SK-N-SH treated with all-trans-retinoic acid at 6 μM for 48 hours (cell line): ENCODE data around the gene LY86.

ENCODE experiments used
- ATAC-seq: fragments of 200-7000 bp; cut with Tn5 transposase; 3 replicates; pipeline ENCODE4 v1.9.1; 2020; ENCODE audit warnings: mild to moderate bottlenecking, moderate library complexity
- ARNTL ChIP-seq: fragments of 450-650 bp; formaldehyde crosslinking; IDR thresholded peaks from 2 replicates; pipeline ENCODE4 v1.5.0; 2020; ENCODE audit warnings: low read depth, mild to moderate bottlenecking, moderate library complexity, borderline replicate concordance
- BACH2 ChIP-seq: fragments of 250-450 bp; sonication (Bioruptor Pico); IDR thresholded peaks from 2 replicates; pipeline ENCODE4 v1.9.0; 2021; ENCODE audit warnings: mild to moderate bottlenecking, borderline replicate concordance
- CSDC2 ChIP-seq: fragments of 250-450 bp; sonication (Bioruptor Pico); IDR thresholded peaks from 2 replicates; pipeline ENCODE4 v1.5.0; 2020; ENCODE audit warnings: mild to moderate bottlenecking, moderate library complexity
- ESRRG ChIP-seq: fragments of 250-450 bp; sonication (Bioruptor Pico); IDR thresholded peaks from 2 replicates; pipeline ENCODE4 v1.6.1; 2021; ENCODE audit warnings: mild to moderate bottlenecking
- GLIS3 ChIP-seq: fragments of 250-450 bp; sonication (Bioruptor Pico); IDR thresholded peaks from 2 replicates; pipeline ENCODE4 v1.5.0; 2020; ENCODE audit warnings: mild to moderate bottlenecking, moderate library complexity
- ISL1 ChIP-seq: fragments of 250-450 bp; sonication (Bioruptor Pico); IDR thresholded peaks from 2 replicates; pipeline ENCODE4 v2.1.2; 2022; ENCODE audit warnings: mild to moderate bottlenecking, moderate library complexity
- OSR1 ChIP-seq: fragments of 250-450 bp; sonication (Bioruptor Pico); IDR thresholded peaks from 2 replicates; pipeline ENCODE4 v1.8.0; 2022; ENCODE audit warnings: moderate library complexity, mild to moderate bottlenecking, inconsistent platforms
- PATZ1 ChIP-seq: fragments of 250-450 bp; sonication (Bioruptor Pico); IDR thresholded peaks from 2 replicates; pipeline ENCODE4 v1.8.0; 2020; ENCODE audit warnings: mild to moderate bottlenecking, moderate library complexity, borderline replicate concordance
- PPARA ChIP-seq: fragments of 250-450 bp; sonication (Bioruptor Pico); IDR thresholded peaks from 2 replicates; pipeline ENCODE4 v1.5.0; 2020; ENCODE audit warnings: mild to moderate bottlenecking, borderline replicate concordance
- RARB ChIP-seq: fragments of 250-450 bp; sonication (Bioruptor Pico); IDR thresholded peaks from 2 replicates; pipeline ENCODE4 v1.8.0; 2021; ENCODE audit warnings: mild to moderate bottlenecking, moderate library complexity
- SNAI2 ChIP-seq: fragments of 250-450 bp; sonication (Bioruptor Pico); IDR thresholded peaks from 2 replicates; pipeline ENCODE4 v1.5.0; 2020; ENCODE audit warnings: mild to moderate bottlenecking, moderate library complexity
- TCF4 ChIP-seq: fragments of 250-450 bp; sonication (Bioruptor Pico); IDR thresholded peaks from 2 replicates; pipeline ENCODE4 v1.8.0; 2021; ENCODE audit warnings: mild to moderate bottlenecking, moderate library complexity, borderline replicate concordance
- TOX ChIP-seq: fragments of 250-450 bp; sonication (Bioruptor Pico); IDR thresholded peaks from 2 replicates; pipeline ENCODE4 v1.8.0; 2021; ENCODE audit warnings: mild to moderate bottlenecking, moderate library complexity, borderline replicate concordance
- ZC3H10 ChIP-seq: fragments of 250-450 bp; sonication (Bioruptor Pico); IDR thresholded peaks from 2 replicates; pipeline ENCODE4 v1.5.1; 2021; ENCODE audit warnings: mild to moderate bottlenecking, moderate library complexity
- ZFP3 ChIP-seq: fragments of 250-450 bp; sonication (Bioruptor Pico); IDR thresholded peaks from 2 replicates; pipeline ENCODE4 v1.5.0; 2020; ENCODE audit warnings: mild to moderate bottlenecking, moderate library complexity
- ZFP30 ChIP-seq: fragments of 450-650 bp; formaldehyde crosslinking; IDR thresholded peaks from 2 replicates; pipeline ENCODE4 v1.5.0; 2022; ENCODE audit warnings: mild to moderate bottlenecking, moderate library complexity
- ZNF565 ChIP-seq: fragments of 450-650 bp; formaldehyde crosslinking; conservative IDR thresholded peaks from 2 replicates; pipeline ENCODE4 v1.5.0; 2020; ENCODE audit warnings: low read depth, mild to moderate bottlenecking, moderate library complexity
- ZNF70 ChIP-seq: fragments of 450-650 bp; formaldehyde crosslinking; IDR thresholded peaks from 2 replicates; pipeline ENCODE4 v1.5.0; 2020; ENCODE audit warnings: mild to moderate bottlenecking, moderate library complexity
- ZNF8 ChIP-seq: fragments of 450-650 bp; formaldehyde crosslinking; IDR thresholded peaks from 2 replicates; pipeline ENCODE4 v1.5.0; 2020; ENCODE audit warnings: mild to moderate bottlenecking, moderate library complexity
- TF ChIP-seq, protein P1 (sequence below): fragments of 250-450 bp; sonication (Bioruptor Pico); IDR thresholded peaks from 2 replicates; pipeline ENCODE4 v1.8.0; 2021; ENCODE audit warnings: low read depth, mild to moderate bottlenecking, moderate library complexity, borderline replicate concordance
- TF ChIP-seq, protein P2 (sequence below): fragments of 250-450 bp; sonication (Bioruptor Pico); IDR thresholded peaks from 2 replicates; pipeline ENCODE4 v1.5.1; 2021; ENCODE audit warnings: mild to moderate bottlenecking, moderate library complexity
- TF ChIP-seq, protein P3 (sequence below): fragments of 250-450 bp; sonication (Bioruptor Pico); IDR thresholded peaks from 2 replicates; pipeline ENCODE4 v1.5.1; 2020; ENCODE audit warnings: low read depth, mild to moderate bottlenecking, moderate library complexity

LY86 gene

GRCh38 chr6:6600875-6601274, 12.4 kb downstream of the LY86 start:
- TF ChIP-seq ARNTL, result no peak
- no peak for TF ChIP-seq ZNF565 (CRISPR knock-in tag)
- no peak for TF ChIP-seq ZFP3 (CRISPR knock-in tag)
- no peak for ATAC-seq

DNA sequence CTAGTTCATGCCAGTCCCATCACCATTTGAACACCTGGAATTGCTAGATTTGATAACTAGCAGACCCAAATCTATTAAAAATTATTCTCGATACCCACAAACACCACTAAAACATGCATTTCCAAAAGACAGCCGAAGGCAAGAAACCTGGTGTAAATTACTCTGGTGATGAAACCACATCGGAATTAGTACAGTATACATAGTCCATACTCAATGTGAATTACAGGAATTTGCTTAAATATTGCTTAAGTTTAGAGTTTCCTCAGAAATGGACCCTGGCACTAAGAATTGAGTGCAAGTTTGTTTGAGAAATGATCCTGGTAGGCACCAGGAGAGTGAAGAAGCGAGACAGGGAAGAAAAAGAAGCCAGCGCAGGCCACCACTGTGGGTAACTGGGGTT, 13.7 kb downstream of the LY86 start:
- no peak for ATAC-seq
- TF ChIP-seq PPARA (CRISPR knock-in tag), result no peak
- no peak for TF ChIP-seq TOX
- TF ChIP-seq SNAI2 (CRISPR knock-in tag), result no peak
- TF ChIP-seq PATZ1 (CRISPR knock-in tag), result no peak
- TF ChIP-seq GLIS3 (CRISPR knock-in tag), result no peak
- no peak for TF ChIP-seq ISL1 (CRISPR knock-in tag)
- no peak for TF ChIP-seq ZFP3 (CRISPR knock-in tag)
- no peak for TF ChIP-seq ZFP30
- no peak for TF ChIP-seq OSR1 (CRISPR knock-in tag)
- TF ChIP-seq, protein P1, sequence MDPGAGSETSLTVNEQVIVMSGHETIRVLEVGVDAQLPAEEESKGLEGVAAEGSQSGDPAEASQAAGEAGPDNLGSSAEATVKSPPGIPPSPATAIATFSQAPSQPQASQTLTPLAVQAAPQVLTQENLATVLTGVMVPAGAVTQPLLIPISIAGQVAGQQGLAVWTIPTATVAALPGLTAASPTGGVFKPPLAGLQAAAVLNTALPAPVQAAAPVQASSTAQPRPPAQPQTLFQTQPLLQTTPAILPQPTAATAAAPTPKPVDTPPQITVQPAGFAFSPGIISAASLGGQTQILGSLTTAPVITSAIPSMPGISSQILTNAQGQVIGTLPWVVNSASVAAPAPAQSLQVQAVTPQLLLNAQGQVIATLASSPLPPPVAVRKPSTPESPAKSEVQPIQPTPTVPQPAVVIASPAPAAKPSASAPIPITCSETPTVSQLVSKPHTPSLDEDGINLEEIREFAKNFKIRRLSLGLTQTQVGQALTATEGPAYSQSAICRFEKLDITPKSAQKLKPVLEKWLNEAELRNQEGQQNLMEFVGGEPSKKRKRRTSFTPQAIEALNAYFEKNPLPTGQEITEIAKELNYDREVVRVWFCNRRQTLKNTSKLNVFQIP (CRISPR knock-in tag), result no peak
- no peak for TF ChIP-seq ZNF8
- no peak for TF ChIP-seq ARNTL
- no peak for TF ChIP-seq BACH2
- no peak for TF ChIP-seq RARB (CRISPR knock-in tag)
- no peak for TF ChIP-seq ESRRG (CRISPR knock-in tag)
- TF ChIP-seq, all 23 proteins: peak for 0

DNA sequence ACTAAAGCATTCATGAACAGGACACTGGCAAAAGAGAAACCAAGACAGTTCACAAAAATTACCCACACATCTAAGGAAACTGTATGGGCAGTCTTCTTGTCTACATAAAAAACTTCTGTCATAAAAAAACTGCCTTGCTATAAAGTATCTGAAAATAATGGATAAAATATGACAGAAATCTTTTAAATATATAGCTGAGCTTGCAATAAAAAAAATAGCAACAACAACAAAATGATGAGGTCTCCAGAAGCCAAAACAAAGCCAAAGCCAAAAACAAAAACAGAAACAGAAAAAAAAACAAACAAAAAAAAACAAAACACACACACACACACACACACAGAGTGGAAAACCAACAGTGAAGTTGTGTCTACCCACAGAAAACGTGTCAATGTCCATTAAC, 14.8 kb downstream of the LY86 start:
- ATAC-seq, result no peak
- TF ChIP-seq PATZ1 (CRISPR knock-in tag) (no peak), ZFP3 (CRISPR knock-in tag) (no peak), SNAI2 (CRISPR knock-in tag) (no peak), ZNF8 (no peak)

GRCh38 chr6:6604015-6604414, 15.5 kb downstream of the LY86 start:
- TF ChIP-seq ARNTL, result no peak
- no peak for TF ChIP-seq CSDC2 (CRISPR knock-in tag)
- TF ChIP-seq, protein P2, sequence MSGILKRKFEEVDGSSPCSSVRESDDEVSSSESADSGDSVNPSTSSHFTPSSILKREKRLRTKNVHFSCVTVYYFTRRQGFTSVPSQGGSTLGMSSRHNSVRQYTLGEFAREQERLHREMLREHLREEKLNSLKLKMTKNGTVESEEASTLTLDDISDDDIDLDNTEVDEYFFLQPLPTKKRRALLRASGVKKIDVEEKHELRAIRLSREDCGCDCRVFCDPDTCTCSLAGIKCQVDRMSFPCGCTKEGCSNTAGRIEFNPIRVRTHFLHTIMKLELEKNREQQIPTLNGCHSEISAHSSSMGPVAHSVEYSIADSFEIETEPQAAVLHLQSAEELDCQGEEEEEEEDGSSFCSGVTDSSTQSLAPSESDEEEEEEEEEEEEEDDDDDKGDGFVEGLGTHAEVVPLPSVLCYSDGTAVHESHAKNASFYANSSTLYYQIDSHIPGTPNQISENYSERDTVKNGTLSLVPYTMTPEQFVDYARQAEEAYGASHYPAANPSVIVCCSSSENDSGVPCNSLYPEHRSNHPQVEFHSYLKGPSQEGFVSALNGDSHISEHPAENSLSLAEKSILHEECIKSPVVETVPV (CRISPR knock-in tag), result no peak
- ATAC-seq, result no peak

DNA sequence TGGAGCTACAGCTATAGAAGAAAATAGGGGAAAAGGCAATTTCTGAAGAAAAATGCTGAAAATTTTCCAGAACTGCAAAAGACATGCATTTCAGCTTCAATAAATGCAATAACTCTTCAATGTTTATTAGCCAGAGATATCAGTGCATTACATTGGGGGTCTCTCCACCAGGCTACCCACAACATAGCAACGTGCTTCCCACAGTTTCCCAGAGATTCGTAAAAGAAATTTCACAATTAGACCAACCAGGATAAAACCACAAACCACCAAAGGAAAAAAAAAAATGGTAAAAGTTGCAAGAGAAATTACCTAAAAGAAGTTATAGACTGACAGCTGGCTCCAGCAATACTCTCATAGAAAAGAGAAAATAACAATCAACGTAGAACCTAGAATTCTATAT, 16.0 kb downstream of the LY86 start:
- TF ChIP-seq ZFP3 (CRISPR knock-in tag), result no peak
- no peak for TF ChIP-seq ESRRG (CRISPR knock-in tag)
- TF ChIP-seq ZC3H10, result no peak
- no peak for TF ChIP-seq GLIS3 (CRISPR knock-in tag)
- TF ChIP-seq, protein P2 (CRISPR knock-in tag), result no peak
- TF ChIP-seq OSR1 (CRISPR knock-in tag), result no peak
- TF ChIP-seq TCF4 (CRISPR knock-in tag), result no peak
- TF ChIP-seq ZNF8, result no peak
- TF ChIP-seq CSDC2 (CRISPR knock-in tag), result no peak
- no peak for TF ChIP-seq ZFP30
- no peak for TF ChIP-seq ZNF70 (CRISPR knock-in tag)
- TF ChIP-seq BACH2, result no peak
- TF ChIP-seq, protein P3, sequence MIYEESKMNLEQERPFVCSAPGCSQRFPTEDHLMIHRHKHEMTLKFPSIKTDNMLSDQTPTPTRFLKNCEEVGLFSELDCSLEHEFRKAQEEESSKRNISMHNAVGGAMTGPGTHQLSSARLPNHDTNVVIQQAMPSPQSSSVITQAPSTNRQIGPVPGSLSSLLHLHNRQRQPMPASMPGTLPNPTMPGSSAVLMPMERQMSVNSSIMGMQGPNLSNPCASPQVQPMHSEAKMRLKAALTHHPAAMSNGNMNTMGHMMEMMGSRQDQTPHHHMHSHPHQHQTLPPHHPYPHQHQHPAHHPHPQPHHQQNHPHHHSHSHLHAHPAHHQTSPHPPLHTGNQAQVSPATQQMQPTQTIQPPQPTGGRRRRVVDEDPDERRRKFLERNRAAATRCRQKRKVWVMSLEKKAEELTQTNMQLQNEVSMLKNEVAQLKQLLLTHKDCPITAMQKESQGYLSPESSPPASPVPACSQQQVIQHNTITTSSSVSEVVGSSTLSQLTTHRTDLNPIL (CRISPR knock-in tag), result no peak
- TF ChIP-seq ZNF565 (CRISPR knock-in tag), result no peak
- no peak for TF ChIP-seq ISL1 (CRISPR knock-in tag)
- ATAC-seq, result no peak
